Body of pancreas (tissue), 4 donors: ENCODE data around the gene PALM.
"Not testable (repeated sequence)": the region's sequence is repeated elsewhere in the genome, so short reads cannot be mapped to it uniquely, and the experiment has no call there.

Experiments used
- CTCF ChIP-seq, 7 experiments: fragments of 450-650 bp in 4 of 7; fragments of 200-600 bp in 3 of 7; sonication (generic) in 3 of 7; IDR thresholded peaks; one replicate each; pipeline ENCODE4 v1.5.1; 2016 to 2019; ENCODE audit warnings: antibody characterized with exemption in 7 of 7
- POLR2A ChIP-seq, 3 donors: fragments of 450-650 bp; IDR thresholded peaks; one replicate each; pipeline ENCODE4 v1.6.1; 2016; ENCODE audit warnings: antibody characterized with exemption in 3 of 3, mild to moderate bottlenecking in 2 of 3

DNA sequence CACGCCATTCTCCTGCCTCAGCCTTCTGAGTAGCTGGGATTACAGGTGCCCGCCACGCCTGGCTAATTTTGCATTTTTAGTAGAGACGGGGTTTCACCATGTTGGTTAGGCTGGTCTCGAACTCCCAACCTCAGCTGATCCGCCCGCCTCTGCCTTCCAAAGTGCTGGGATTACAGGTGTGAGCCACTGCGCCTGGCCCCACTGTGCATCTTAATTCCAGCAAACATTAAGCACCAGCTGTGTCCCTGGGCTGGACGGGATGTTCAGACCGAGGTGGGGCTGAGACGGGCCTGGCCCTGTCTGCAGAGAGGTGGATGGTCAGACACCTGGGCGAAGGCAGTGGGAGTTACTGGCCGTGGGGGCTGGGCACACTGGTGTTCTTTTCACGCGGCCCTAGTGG is 20.8 kb downstream of the PALM start:
- TF ChIP-seq POLR2A, CTCF (IDR thresholded peaks at IDR 0.05): not testable (repeated sequence)
